WTC11 (cell line): ENCODE data around the gene PIGN. TPM values are rescaled to one million over a fixed set of nuclear protein-coding genes. Genes with fewer than 3 reads are reported as not detected.
A peak's percentile ranks its signal among the peaks of the same experiment; 100 is the strongest.

ENCODE experiments used
- ATAC-seq: fragments of 200-7000 bp; cut with Tn5 transposase; 2 replicates; pipeline ENCODE4 v1.10.0; 2021; ENCODE audit warnings: mild to moderate bottlenecking, moderate library complexity
- Bru-seq: library from RNA; stranded (reverse); fragments of 400-500 nt; gene quantifications from one replicate; lab custom pipeline; 2021; lab: Mats Ljungman, UMichigan
- CTCF ChIA-PET: fragments of 300-600 bp; sonication (Branson Sonifier 250); formaldehyde crosslinking; loops from one replicate; lab custom pipeline; 2021; ENCODE audit warnings: antibody characterized with exemption; lab: Charles Lee
- POLR2A ChIA-PET: fragments of 350-600 bp; sonication (Branson Sonifier 250); formaldehyde crosslinking; loops from one replicate; lab custom pipeline; 2021; ENCODE audit warnings: antibody characterized with exemption; lab: Charles Lee
- DNase-seq: peaks from one replicate; pipeline ENCODE4 v3.0.0; 2021; ENCODE audit warnings: low spot score
- H3K27ac Mint-ChIP-seq: 2 replicates; pipeline ENCODE4 v1.8.0; 2021; ENCODE audit warnings: mixed read lengths
- H3K27me3 Mint-ChIP-seq: 2 replicates; pipeline ENCODE4 v1.8.0; 2021; ENCODE audit warnings: low read depth, mild to moderate bottlenecking, moderate library complexity, mixed read lengths
- H3K36me3 Mint-ChIP-seq: 2 replicates; pipeline ENCODE4 v1.8.0; 2021; ENCODE audit warnings: mixed read lengths
- H3K4me1 Mint-ChIP-seq: 2 replicates; pipeline ENCODE4 v1.8.0; 2022; ENCODE audit warnings: mixed read lengths
- H3K4me3 Mint-ChIP-seq: 2 replicates; pipeline ENCODE4 v1.8.0; 2021; ENCODE audit warnings: mild to moderate bottlenecking, moderate library complexity, mixed read lengths
- H3K9me3 Mint-ChIP-seq: 2 replicates; pipeline ENCODE4 v1.8.0; 2021; ENCODE audit warnings: mixed read lengths
- ARID4B ChIP-seq: sonication (generic); formaldehyde crosslinking; IDR thresholded peaks from 2 replicates; pipeline ENCODE4 v1.8.0; 2023; ENCODE audit warnings: missing genetic modification reagents, mild to moderate bottlenecking, borderline replicate concordance
- ATF6 ChIP-seq: sonication (generic); formaldehyde crosslinking; IDR thresholded peaks from 2 replicates; pipeline ENCODE4 v1.8.1; 2023; ENCODE audit warnings: mild to moderate bottlenecking, missing genetic modification reagents
- FOXK1 ChIP-seq: sonication (generic); formaldehyde crosslinking; IDR thresholded peaks from 2 replicates; pipeline ENCODE4 v1.8.0; 2022; ENCODE audit warnings: mild to moderate bottlenecking, moderate library complexity, missing genetic modification reagents
- GABPB1 ChIP-seq: sonication (generic); formaldehyde crosslinking; IDR thresholded peaks from 2 replicates; pipeline ENCODE4 v1.8.1; 2023; ENCODE audit warnings: mild to moderate bottlenecking, missing genetic modification reagents
- HMGXB4 ChIP-seq: sonication (generic); formaldehyde crosslinking; IDR thresholded peaks from 2 replicates; pipeline ENCODE4 v1.8.1; 2023; ENCODE audit warnings: mild to moderate bottlenecking, moderate library complexity, missing genetic modification reagents
- JUN ChIP-seq: sonication (generic); formaldehyde crosslinking; IDR thresholded peaks from 2 replicates; pipeline ENCODE4 v1.8.0; 2023; ENCODE audit warnings: mild to moderate bottlenecking, missing genetic modification reagents
- KAT7 ChIP-seq: sonication (generic); formaldehyde crosslinking; IDR thresholded peaks from 2 replicates; pipeline ENCODE4 v1.8.1; 2023; ENCODE audit warnings: missing genetic modification reagents, mild to moderate bottlenecking, borderline replicate concordance
- NFE2L1 ChIP-seq: sonication (generic); formaldehyde crosslinking; IDR thresholded peaks from 2 replicates; pipeline ENCODE4 v1.8.1; 2023; ENCODE audit warnings: missing genetic modification reagents
- NFYB ChIP-seq: sonication (generic); formaldehyde crosslinking; conservative IDR thresholded peaks from 2 replicates; pipeline ENCODE4 v1.8.0; 2022; ENCODE audit warnings: low read depth, missing genetic modification reagents
- PREB ChIP-seq: sonication (generic); formaldehyde crosslinking; IDR thresholded peaks from 2 replicates; pipeline ENCODE4 v1.8.1; 2022; ENCODE audit warnings: mild to moderate bottlenecking, missing genetic modification reagents, moderate library complexity, borderline replicate concordance
- RELA ChIP-seq: sonication (generic); formaldehyde crosslinking; IDR thresholded peaks from 2 replicates; pipeline ENCODE4 v1.8.1; 2022; ENCODE audit warnings: missing genetic modification reagents, mild to moderate bottlenecking, borderline replicate concordance
- ZNF138 ChIP-seq: sonication (generic); formaldehyde crosslinking; conservative IDR thresholded peaks from 2 replicates; pipeline ENCODE4 v1.8.1; 2022; ENCODE audit warnings: mild to moderate bottlenecking, moderate library complexity, missing genetic modification reagents
- long read RNA-seq, 3 experiments: library from RNA in 1 of 3; library from capped mRNA in 1 of 3; library from polyadenylated mRNA in 1 of 3; unstranded in 2 of 3; stranded (forward) in 1 of 3; transcript quantifications; one replicate each; pipeline ENCODE4 v2.0.0, GENCODE V29; 2021
- total RNA-seq: library from RNA; stranded (reverse); gene quantifications from 3 replicates; pipeline ENCODE4 v1.2.3, GENCODE V29; 2021
- TF ChIP-seq, protein P1 (sequence below): sonication (generic); formaldehyde crosslinking; IDR thresholded peaks from 2 replicates; pipeline ENCODE4 v1.8.1; 2022; ENCODE audit warnings: low read depth, missing genetic modification reagents, borderline replicate concordance
- TF ChIP-seq, protein P2 (sequence below): sonication (generic); formaldehyde crosslinking; IDR thresholded peaks from 2 replicates; pipeline ENCODE4 v1.8.1; 2023; ENCODE audit warnings: mild to moderate bottlenecking, missing genetic modification reagents, borderline replicate concordance
- TF ChIP-seq, protein P3 (sequence below): sonication (generic); formaldehyde crosslinking; conservative IDR thresholded peaks from 2 replicates; pipeline ENCODE4 v1.8.1; 2023; ENCODE audit warnings: mild to moderate bottlenecking, low read depth, missing genetic modification reagents, moderate library complexity

PIGN gene
- total RNA-seq (23.4 to 24.2 TPM (median 23.5 TPM) in 3 replicates), Bru-seq, nascent RNA (percentile 75 among the genes with signal in this experiment)
- long read RNA-seq, experiment 1, full-length matches to known transcripts = 95 of 142 reads
- long read RNA-seq, experiment 1, partial matches to known transcripts = 16 of 142 reads
- long read RNA-seq, experiment 1, other reads (novel, unspliced or antisense) = 31 of 142 reads
- long read RNA-seq, experiment 2, partial matches to known transcripts = 7 of 24 reads
- long read RNA-seq, experiment 2, other reads (novel, unspliced or antisense) = 17 of 24 reads
- long read RNA-seq, experiment 3, full-length matches to known transcripts = 5 of 9 reads
- long read RNA-seq, experiment 3, partial matches to known transcripts = 0 of 9 reads
- long read RNA-seq, experiment 3, other reads (novel, unspliced or antisense) = 4 of 9 reads

DNA sequence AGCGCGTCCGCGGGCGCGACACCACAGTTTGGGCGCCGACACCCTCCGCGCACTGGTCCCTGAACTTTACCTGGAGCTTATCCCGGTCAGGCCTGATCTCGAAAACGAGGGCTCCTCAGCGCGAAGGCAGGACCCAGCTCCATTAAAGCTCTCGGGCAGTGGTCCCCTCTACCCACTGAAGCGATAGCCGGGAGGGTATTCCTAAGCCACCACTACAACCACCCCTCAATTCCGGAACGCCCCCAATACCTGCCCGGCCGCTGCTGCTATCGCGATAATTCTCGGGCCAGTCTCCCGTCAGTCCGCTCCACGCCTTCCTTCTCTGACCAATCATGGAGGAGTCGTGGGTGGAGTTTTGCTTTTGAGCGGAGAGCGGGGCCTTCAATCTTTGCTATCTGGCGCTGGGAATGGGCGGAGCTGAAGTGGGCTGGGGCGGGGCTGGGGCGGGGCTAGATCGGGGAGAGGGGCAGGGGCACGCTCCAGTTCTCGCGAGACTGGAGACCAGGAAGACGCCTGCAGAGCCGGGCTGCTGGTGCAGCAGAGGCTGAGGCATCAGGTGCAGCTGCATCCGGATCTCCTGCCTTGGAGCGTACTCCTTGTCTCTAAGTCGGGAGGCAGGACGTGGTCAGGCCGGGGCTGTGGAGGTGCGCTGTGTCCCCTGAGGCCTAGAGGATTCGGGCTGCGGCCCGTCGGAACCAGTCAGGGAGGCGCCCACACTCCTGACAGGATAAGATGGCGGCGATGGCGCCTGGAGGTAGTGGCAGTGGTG is at the start of gene PIGN, which contains the start of gene RELCH:
TSS of gene PIGN (minus strand) at position 283 of the 769 bp plus-strand sequence. CDS start 25,703 bp downstream, outside the sequence.
TSS of gene RELCH (plus strand) at position 482 of the 769 bp plus-strand sequence. CDS start at position 733, 251 bp downstream.
- no peaks in the 10 kb centered on the region for H3K9me3 Mint-ChIP-seq
- CTCF ChIA-PET = interaction anchor here (0.6 to 1.7 kb wide), 10 partner anchors 8 to 296 kb away, joined by 3 to 12 read pairs (median 4); no protein-coding TSS in a partner anchor
- ATAC-seq (peak; percentile 95), DNase-seq (peak; percentile 97)
- peak within 1 kb of the TSS; percentile 99 for H3K27ac Mint-ChIP-seq
- peaks cover 36% of the 10 kb centered on the region for H3K4me1 Mint-ChIP-seq
- POLR2A ChIA-PET = interaction anchor here (0.6 to 1.7 kb wide), 5 partner anchors 9 to 28 kb away, joined by 3 to 8 read pairs (median 4); no protein-coding TSS in a partner anchor
- peaks cover 5% of the 10 kb centered on the region; the same call in 1 of the 2 replicates for H3K36me3 Mint-ChIP-seq
- peak within 1 kb of the TSS; percentile 100 for H3K4me3 Mint-ChIP-seq
- no peaks in the 10 kb centered on the region for H3K27me3 Mint-ChIP-seq
- TF ChIP-seq, protein P1, sequence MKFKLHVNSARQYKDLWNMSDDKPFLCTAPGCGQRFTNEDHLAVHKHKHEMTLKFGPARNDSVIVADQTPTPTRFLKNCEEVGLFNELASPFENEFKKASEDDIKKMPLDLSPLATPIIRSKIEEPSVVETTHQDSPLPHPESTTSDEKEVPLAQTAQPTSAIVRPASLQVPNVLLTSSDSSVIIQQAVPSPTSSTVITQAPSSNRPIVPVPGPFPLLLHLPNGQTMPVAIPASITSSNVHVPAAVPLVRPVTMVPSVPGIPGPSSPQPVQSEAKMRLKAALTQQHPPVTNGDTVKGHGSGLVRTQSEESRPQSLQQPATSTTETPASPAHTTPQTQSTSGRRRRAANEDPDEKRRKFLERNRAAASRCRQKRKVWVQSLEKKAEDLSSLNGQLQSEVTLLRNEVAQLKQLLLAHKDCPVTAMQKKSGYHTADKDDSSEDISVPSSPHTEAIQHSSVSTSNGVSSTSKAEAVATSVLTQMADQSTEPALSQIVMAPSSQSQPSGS (CRISPR knock-in tag) = no peak
- TF ChIP-seq FOXK1 (CRISPR knock-in tag) (no peak), ARID4B (CRISPR knock-in tag) (peak; percentile 83; the same call in 1 of the 2 replicates), ATF6 (no peak), HMGXB4 (CRISPR knock-in tag) (0 out of 2 replicates have a peak, but pooled peaks have one; percentile 13), GABPB1 (CRISPR knock-in tag) (peak; percentile 64; the same call in 1 of the 2 replicates), KAT7 (CRISPR knock-in tag) (no peak), RELA (CRISPR knock-in tag) (no peak), NFYB (peak; percentile 80), PREB (no peak), JUN (no peak), ZNF138 (CRISPR knock-in tag) (no peak), NFE2L1 (CRISPR knock-in tag) (no peak)
- TF ChIP-seq, protein P2, sequence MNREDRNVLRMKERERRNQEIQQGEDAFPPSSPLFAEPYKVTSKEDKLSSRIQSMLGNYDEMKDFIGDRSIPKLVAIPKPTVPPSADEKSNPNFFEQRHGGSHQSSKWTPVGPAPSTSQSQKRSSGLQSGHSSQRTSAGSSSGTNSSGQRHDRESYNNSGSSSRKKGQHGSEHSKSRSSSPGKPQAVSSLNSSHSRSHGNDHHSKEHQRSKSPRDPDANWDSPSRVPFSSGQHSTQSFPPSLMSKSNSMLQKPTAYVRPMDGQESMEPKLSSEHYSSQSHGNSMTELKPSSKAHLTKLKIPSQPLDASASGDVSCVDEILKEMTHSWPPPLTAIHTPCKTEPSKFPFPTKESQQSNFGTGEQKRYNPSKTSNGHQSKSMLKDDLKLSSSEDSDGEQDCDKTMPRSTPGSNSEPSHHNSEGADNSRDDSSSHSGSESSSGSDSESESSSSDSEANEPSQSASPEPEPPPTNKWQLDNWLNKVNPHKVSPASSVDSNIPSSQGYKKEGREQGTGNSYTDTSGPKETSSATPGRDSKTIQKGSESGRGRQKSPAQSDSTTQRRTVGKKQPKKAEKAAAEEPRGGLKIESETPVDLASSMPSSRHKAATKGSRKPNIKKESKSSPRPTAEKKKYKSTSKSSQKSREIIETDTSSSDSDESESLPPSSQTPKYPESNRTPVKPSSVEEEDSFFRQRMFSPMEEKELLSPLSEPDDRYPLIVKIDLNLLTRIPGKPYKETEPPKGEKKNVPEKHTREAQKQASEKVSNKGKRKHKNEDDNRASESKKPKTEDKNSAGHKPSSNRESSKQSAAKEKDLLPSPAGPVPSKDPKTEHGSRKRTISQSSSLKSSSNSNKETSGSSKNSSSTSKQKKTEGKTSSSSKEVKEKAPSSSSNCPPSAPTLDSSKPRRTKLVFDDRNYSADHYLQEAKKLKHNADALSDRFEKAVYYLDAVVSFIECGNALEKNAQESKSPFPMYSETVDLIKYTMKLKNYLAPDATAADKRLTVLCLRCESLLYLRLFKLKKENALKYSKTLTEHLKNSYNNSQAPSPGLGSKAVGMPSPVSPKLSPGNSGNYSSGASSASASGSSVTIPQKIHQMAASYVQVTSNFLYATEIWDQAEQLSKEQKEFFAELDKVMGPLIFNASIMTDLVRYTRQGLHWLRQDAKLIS (CRISPR knock-in tag) = no peak
- TF ChIP-seq, protein P3, sequence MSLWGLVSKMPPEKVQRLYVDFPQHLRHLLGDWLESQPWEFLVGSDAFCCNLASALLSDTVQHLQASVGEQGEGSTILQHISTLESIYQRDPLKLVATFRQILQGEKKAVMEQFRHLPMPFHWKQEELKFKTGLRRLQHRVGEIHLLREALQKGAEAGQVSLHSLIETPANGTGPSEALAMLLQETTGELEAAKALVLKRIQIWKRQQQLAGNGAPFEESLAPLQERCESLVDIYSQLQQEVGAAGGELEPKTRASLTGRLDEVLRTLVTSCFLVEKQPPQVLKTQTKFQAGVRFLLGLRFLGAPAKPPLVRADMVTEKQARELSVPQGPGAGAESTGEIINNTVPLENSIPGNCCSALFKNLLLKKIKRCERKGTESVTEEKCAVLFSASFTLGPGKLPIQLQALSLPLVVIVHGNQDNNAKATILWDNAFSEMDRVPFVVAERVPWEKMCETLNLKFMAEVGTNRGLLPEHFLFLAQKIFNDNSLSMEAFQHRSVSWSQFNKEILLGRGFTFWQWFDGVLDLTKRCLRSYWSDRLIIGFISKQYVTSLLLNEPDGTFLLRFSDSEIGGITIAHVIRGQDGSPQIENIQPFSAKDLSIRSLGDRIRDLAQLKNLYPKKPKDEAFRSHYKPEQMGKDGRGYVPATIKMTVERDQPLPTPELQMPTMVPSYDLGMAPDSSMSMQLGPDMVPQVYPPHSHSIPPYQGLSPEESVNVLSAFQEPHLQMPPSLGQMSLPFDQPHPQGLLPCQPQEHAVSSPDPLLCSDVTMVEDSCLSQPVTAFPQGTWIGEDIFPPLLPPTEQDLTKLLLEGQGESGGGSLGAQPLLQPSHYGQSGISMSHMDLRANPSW (CRISPR knock-in tag) = no peak
